ENCODE results near the gene ZBTB20.
"Not testable (repeated sequence)": the region's sequence is repeated elsewhere in the genome, so short reads cannot be mapped to it uniquely, and the experiment has no call there.

ZBTB20 gene

DNA sequence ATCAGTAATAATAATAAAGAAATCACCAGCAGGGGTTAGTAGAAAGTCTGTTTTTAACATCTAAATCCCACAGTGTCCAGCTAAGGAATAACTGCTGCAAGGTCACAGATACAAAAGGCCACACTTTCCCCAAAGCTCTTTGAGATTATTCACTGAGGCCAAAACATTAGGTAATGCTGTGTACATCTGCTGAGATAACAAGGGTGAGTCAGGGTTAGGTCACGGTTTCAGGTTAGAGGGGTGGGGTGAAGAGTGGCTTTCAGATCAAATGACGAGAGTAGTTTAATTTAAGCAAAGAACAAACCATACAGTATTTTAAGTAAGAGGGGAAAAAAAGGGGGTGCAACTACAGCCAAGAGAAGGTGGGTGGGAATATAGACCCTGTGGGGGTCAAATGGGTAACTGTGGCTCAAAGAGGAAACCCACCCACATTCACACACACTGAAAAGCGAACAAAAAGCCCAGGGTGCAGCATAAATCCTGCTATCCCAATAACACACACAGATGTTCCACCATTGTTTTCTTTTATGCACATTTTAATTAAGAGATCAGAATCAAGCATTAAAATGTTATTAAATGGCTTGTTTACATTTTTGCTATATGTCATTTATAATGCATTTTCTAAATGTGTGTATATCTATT lies 440.4 kb downstream of the ZBTB20 start:
- no peak for DNase-seq

DNA sequence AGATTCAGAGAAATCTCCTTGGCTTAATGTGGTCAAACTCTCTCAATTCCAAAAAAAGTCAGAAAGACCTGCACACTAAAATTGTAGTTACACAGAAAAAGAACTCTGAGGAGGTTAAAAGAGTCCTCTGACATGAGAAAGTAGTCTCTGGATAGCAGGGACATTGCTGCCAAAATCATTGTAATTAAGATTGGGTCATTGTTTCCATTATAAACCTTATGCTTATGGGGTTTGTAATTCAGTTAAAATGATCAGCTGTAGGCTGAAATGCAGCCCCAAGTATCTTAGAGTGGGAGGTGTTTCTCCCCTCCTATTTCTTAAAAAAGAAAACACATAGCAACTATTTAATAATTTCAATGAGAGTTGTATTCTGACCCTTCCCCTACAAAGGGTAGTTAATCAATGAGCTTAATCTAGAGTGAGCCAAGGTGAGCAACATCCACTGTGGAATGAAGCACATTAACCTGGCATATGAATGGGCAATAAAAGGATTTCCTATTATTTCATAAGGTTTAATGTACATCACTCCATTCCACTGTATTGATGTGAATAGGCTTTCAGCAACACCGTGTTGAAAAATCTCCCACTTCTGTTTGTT lies 446.4 kb downstream of the ZBTB20 start:
- no peak for DNase-seq

DNA sequence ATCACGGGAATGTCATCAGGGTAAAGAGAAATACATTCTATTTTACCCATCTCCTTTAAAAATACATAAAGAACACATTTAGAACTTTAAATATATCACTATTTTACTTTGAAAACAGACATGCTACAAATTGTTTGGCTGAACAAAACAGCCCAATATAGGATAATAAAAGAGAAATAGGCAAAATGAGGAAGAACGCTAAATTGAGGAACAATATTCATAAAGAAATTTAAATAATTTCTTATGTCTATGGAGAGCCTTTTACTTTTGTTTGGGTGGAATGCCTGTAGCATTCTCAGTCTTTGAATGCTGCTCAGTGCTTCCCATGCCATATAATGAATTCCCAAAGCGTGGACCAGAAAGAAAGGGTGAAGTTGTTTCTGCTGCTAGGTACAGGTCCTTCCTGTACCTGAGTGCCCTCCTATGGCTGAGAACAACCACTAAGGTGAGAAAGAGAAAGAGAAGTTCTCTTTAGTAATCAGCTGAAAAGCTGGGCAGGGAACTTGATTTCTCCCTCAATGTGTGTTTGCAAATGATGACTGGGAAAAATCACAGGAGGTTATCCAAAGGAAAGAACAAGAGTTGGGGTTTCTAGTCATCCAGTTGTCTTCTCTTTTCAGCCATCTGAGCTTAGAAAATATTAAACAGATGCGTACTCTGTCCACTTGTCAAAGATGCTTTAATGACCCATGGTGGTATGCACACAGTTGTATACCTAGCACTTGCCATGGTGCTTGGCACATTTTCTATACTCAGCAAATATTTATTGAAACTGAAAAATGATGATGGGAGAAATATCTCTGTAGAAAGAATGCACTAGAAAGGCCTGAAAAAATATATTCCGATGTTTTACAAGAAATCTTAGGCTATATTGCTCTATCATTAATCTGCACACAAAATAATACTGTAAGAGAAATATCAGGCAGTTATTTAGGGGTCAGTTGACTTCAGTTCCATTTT lies 448.7 kb downstream of the ZBTB20 start:
- DNase-seq: no peak

DNA sequence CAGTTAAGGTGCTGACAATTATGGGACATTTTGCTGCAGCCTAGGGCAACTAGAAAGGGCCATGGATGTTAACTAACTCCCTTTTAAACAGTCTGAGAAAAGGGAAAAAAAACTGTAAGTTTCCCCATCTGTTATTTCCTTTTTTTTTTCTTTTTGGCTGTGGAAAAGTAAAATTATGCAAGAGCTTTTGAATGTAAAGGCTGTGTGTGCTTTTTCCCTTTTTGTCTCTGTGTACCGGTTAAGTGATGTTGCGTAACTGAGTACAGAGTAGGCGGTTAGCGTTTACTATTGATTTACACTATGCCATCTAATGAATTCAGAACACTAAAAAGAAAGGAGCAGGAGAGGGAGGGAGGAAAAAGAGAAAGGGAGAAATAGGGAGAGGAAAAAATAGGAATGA lies 449.7 kb downstream of the ZBTB20 start:
- DNase-seq: no peak

DNA sequence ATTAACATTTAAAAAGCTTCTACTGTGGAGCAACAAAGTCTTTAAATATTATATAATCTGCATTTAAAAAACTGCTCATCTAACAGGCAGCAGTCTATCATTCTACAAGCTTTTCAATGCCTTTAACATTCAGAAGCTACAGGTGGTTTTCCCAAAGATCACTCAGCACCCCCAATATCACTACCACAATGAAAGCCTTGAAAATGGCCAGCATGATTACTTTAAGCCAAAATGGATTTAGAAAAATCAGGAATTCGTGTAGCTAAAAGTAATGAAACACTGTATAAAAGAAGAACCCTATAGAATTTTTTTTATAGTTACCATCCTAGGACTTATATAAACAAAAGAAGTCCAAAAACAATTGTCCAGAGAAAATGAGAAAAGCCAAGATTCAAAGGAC lies 452.8 kb downstream of the ZBTB20 start:
- no peak for DNase-seq

DNA sequence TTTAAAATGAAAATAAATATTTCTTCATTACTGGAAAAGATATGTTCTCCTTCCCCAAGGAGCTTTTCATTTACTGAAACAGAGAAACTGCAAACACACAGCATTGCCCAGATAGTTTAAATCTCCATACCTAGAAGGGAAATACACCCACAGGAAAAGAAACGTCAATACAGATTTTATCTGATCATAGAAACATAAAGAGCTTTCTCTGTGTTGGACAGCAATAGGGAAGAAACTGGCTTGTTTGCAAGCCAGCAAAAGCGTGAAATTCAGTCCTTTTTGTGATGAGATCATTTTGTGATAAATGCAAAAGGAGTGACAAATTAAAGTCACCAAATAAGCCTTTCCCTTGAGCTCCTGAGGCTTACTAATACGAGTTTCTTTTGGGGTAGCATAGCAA lies 455.2 kb downstream of the ZBTB20 start:
- DNase-seq: no peak

DNA sequence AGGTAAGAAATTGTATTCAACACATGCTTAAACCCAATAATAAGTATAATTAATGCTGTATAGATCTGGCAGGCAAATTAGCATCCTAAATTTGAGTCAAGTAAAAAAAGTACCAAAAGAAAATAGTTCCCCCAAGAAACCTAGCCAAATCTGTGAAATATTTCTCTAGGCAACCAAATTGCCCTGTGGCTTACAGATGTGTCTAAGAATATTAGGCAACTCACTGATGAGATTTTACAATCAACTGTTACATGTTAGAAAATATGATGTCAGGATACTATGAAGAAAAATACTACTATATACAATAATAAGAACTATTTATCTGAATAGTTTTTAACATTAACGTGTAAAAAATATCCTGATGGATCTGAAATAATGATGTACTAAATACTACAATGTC lies 456.2 kb downstream of the ZBTB20 start:
- DNase-seq: no peak

DNA sequence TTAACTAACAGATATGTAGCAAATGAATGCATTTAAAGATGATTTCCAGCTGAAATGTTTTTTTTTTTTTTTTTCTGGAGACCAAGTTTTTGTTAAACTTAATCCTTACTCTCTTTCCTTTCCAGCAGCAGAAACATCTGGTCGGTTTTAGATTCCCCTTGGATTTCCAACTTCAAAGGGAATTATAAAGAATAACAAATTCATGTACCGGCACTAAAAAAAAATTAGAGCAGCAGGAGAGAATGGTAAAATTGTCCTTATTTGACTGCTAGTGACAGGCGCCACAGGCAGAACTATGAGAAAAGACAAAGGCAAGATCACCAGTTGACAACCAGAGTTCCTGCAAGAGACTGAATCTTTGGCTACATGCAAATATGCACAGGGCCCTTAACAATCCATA lies 459.9 kb downstream of the ZBTB20 start:
- DNase-seq: no peak

DNA sequence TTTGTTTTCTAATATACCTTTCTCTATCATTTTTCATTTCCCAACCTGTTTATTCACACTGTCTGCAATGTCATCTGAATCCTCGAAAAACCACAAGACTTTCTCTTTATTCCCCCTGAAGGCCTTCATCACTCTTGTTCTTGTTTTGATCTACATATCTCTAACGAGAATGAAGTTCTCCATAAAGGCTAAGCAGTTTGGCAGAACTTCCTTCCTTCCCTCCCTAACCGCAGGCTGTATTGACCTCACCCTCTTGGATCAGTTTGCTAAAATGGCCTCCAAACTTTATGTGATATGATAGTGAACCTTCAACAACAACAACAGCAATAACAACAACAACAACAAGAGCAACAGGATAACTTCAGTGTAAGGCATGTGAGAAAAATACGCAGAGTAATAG lies 460.5 kb downstream of the ZBTB20 start:
- no peak for DNase-seq

DNA sequence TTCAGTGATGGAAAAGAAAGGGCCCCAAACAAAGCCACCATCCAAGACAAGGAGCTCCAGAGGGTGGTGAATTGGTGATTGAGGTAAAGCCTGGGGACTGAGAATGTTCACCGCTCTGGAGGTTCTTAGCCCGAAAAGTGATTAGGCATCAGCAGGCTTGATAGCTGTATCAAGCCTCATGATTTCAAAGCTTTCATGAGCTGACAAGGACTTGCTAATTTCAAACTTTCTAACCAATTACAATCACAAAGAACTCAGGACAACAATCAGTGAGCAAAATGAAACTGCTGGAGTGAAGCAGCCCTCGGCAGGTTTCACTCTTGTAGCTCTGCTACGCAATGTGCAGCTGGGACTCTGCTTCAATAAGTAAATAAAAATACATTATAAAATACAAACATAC lies 461.9 kb downstream of the ZBTB20 start:
- DNase-seq: no peak

DNA sequence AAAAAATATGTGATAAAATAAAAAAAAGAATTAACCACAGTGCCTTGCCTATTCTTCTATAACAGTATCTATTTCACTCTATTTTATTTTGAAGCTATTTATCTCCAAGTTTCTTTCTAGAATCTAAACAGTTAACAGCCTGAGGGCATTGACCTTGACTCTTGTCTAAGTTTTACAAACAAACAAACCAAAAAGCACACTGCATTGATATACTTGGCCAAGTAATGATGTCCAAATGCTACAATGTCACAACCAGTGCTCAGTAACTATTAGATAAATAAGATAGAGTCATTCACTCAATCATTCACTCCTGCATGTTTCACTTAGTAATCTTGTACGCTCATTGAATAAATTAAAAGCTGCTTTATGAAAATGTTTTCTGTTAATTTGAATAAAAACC lies 466.8 kb downstream of the ZBTB20 start:
- DNase-seq: no peak

DNA sequence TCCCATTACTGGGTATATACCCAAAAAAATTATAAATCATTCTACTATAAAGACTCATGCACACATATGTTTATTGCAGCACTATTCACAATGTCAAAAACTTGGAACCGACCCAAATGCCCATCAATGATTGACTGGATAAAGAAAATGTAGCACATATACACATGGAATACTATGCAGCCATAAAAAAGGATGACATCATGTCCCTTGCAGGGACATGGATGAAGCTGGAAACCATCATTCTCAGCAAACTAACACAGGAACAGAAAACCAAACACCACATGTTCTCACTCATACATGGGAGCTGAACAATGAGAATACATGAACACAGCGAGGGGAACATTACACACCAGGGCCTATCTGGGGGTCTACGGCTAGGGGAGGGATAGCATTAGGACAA lies 467.3 kb downstream of the ZBTB20 start:
- not testable (repeated sequence) for DNase-seq

DNA sequence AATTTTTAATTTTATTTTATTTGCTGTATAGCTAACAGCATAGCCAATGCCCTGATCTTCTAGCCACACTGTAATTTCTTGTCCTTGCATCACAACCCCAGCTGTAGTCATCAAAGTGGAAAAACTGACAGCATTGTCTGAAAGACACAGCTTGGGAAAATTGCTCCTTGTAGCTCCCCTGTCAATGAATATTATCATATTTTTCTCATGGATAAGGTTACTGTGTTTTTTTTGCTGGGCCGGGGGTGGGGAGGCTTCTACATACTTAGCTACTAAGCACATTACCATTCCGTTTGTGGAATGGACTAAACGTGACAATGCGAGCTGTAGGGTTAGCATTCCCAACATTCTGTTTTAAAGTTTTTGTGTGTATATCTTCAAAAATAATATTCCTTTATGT lies 472.0 kb downstream of the ZBTB20 start:
- DNase-seq: no peak

DNA sequence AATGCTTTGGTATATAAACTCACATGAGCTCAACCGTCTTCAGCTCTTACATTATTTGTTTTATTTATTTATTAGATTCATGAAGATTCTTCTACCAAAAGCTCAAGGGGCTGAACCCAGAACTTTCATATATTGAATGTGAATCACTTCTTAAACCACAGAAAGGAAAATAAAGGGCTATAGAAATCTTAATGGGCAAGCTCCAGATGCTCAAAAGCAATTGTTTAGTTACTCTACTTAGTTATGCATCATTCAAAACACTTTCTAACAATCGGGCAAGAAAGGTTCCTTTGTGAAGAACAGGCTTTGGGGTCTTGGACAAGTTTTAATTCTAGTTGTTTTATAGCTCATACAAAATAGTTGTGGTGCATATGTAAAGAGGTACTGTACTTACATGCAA lies 473.1 kb downstream of the ZBTB20 start:
- no peak for DNase-seq

DNA sequence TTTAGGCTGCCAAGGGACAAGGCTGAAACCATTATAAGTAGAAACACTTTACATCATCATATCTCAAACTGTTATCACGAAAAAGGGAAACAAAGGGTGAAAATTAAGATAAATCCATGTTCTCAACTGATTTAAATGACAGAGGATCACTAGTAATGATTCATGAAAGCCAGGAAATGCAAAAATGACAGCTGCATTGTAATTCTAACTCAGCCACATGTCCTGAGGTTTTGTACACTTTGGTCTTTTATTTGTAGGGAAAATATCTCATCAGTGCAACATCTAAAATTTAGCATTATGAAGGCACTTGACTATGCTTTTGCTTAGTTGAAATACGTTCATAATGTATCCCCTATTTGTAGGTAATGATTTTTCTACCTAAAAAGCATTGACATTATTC lies 473.6 kb downstream of the ZBTB20 start:
- no peak for DNase-seq

DNA sequence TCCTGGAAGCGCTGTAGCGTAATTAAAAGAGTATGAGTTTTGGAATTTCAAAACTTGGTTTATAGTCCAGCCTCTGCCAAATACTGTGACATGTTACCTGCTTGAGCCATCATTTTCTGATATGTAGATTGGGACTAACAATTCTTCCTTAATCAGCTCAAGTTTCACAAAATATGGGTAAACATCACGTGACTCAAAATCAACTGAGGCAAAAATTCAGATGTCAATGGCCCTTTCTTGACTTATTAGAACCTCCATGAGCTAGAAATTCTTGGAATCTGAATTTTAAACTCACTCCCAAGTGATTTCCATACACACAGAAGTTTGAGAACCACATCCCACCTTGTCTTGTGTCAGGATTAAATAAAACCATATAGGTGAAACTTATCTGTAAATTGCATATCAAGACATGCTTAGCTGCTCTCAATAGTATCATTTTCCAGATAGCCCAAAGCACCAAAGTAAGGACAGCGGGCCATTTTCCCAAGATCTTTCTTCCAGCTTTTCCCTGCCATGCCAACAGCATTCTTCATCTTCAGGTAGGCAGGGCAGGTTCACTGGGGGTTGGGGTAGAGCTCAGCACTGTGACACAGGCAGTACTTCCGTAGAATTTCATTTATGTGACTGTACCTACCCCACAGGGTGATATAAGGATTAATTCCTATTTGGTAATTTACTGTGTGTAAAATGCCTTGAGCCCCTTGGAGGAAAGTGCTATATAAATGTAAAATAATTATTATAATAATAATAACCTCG lies 474.2 kb downstream of the ZBTB20 start:
- DNase-seq: no peak

DNA sequence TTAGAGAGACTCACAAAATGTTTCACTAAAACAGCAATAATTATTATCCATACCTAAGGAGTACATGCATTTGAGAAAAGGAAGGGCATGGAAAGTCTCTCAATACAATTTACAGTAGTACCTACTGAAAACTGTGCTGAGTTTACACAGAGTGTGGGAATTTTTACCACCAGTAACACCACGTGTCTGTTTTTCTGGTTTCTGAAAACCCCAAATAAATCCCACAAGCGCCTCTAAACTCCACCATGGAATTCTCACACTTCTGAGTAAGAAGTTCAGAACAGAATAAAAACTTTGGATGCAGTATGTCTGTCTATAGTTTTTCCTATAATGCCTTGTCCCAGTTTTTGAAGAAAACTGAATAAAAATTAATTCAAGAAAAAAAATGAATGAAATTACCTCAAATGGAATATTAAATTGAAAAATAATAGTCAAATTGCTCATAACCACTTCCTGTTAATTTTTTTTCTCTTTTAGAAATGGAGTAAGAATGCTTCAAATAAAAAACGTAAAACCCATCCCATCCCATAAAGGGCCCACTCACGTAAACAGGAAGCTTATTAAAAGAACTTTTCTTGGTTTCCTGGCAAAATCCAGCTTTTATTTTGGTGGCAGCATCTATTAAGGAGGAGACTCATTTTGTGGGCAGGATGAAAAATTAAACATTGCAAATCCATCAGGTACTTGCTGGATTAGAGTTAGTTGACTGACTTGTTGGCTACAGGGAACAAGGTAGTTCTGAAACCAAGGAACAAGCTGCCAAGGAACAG lies 475.2 kb downstream of the ZBTB20 start:
- no peak for DNase-seq

DNA sequence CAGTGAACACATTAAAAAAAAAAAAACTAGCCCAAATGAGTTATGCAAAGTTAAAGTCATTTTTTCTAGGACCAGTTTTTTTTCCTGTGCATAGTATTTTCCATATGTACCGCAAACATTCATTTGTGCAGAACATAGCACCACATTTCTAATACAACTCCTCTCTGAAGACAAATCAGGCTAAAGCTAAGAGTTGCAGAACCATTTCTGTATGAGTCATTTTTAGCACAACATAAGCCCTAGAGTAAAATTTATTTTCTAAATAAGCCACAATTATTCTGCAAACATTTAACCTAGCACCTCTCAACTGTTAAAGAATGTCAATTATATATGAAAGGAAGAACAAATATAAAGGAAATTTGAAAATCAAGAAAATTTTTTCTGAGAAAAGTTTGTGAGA lies 477.5 kb downstream of the ZBTB20 start:
- DNase-seq: no peak

DNA sequence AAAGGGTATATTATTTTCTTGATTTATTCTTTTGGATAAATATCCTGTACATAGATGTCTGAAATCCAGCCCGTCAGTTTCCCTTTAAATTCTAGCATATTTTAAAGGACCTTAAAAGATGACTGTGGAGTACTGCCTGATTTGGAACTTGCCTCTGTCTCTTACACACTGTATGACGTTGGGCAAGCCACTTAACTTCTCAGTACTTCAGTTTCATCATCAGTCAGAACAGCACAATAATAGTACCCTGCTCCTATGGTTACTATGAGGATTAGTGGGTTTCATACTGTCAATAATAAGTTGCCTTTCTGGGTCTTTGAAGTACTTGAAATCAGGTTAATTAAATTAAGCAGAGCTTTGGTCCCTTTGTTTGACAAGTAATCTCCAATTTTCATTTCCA lies 479.0 kb downstream of the ZBTB20 start:
- no peak for DNase-seq

DNA sequence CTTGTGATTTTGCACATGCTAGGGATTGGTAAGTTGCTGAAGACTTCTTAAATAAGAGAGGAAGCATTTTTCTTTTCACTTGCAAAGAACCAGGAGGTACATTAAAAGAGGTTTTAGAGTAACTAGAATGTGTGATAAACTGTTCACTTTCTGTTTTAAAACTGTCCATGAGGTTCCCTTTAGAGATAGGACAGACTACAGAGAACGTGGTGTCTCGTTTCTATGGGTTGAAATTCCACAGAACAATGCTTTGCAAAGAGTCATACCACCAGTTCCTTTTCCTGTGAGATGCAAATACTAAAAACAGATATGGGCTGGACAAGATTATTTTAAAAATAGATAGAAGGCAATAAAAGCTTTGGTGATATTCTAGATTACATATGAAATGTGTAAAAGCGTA lies 480.5 kb downstream of the ZBTB20 start:
- DNase-seq: no peak

DNA sequence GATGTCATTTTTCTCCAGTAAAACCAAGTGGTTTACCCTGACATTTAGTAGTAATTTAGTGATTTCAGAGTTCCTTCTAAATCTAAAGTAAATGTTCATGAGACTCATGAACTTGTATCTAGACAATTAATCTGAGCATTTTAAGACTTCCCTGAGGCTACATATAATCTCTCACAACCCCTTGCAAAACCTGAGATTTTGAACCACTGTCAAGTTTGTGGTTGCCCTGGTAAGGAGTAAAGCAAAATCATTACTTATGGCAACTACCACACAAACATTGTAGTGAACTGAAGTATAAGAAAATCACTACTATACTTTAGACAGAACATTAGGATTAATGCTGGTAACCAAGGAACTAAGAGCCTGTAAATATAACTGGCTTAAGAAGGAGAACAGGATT lies 483.1 kb downstream of the ZBTB20 start:
- DNase-seq: no peak

DNA sequence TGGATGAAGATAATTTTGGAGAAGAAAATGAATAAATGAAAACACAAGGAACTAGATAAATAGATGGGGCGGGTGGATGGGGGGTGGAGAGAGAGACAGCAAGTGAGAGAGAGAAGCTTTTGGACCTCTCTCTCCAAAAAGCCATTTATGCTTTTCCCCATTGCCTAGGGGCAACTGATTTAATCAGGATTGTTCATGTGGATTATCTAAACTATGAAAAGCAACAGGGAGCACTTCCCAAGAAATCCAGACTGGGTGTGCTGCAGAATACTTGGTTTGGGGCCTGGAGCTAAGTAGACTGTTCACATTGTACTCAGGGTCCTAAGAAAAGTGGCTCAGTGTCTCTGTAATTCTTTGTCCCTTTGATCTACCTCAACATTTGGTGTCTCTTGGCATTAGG lies 486.3 kb downstream of the ZBTB20 start:
- DNase-seq: no peak

DNA sequence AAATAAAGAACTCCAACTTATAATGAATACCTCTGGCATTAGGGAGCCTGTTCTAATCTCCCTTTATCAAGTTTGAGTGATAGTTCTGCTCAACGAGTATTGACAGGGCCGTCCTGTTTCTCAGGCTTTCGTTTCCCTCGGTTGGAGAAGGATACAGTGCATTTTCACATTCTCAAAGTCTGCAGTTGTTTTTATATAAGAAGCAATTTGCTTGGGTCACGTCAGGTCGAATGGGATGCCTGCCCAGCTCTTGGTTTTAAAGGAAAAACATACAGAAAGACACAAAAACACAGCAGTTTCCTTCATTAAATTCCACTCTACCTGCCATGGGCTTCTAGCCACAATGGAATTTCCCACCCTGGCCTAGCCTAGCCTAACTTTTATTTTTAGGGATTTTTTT lies 487.0 kb downstream of the ZBTB20 start:
- DNase-seq: no peak

Measured in SHP77 treated with DMSO at 0.1 percent for 48 hours (cell line).